Aorta (tissue), 5 donors: ENCODE data around the gene ELFN2. TPM values are rescaled to one million over a fixed set of nuclear protein-coding genes. Genes with fewer than 3 reads are reported as not detected.

Experiments used
- ATAC-seq: fragments of 200-7000 bp; cut with Tn5 transposase; one replicate; pipeline ENCODE4 v1.9.1; 2022; ENCODE audit warnings: moderate library complexity; ENCODE audit not compliant: low FRiP score
- DNase-seq, 2 donors: peaks; one replicate each; pipeline ENCODE4 v3.0.0-alpha.2; 2020
- H3K27ac ChIP-seq, 2 donors: one replicate each; pipeline ENCODE4 v1.5.1; 2013; ENCODE audit warnings: low read length in 2 of 2, mild to moderate bottlenecking in 2 of 2, moderate library complexity in 2 of 2, control low read depth in 1 of 2, inconsistent platforms in 1 of 2, low read depth in 1 of 2
- H3K27me3 ChIP-seq, 2 donors: one replicate each; pipeline ENCODE4 v1.6.1; 2013; ENCODE audit warnings: control low read depth in 1 of 2, low read length in 1 of 2, mild to moderate bottlenecking in 1 of 2, moderate library complexity in 1 of 2; ENCODE audit not compliant: insufficient read depth in 2 of 2, control insufficient read depth in 1 of 2
- H3K36me3 ChIP-seq, 2 donors: one replicate each; pipeline ENCODE4 v1.6.1; 2013; ENCODE audit warnings: control low read depth in 1 of 2, low read length in 1 of 2, mild to moderate bottlenecking in 1 of 2; ENCODE audit not compliant: insufficient read depth in 2 of 2, control insufficient read depth in 1 of 2
- H3K4me1 ChIP-seq, 2 donors: one replicate each; pipeline ENCODE4 v1.6.1; 2013; ENCODE audit warnings: low read length in 2 of 2, control low read depth in 1 of 2, mild to moderate bottlenecking in 1 of 2, moderate library complexity in 1 of 2; ENCODE audit not compliant: insufficient read depth in 2 of 2, control insufficient read depth in 1 of 2
- H3K4me3 ChIP-seq, 2 donors: one replicate each; pipeline ENCODE4 v1.5.1; 2013; ENCODE audit warnings: low read length in 2 of 2, control low read depth in 1 of 2, mild to moderate bottlenecking in 1 of 2
- H3K9me3 ChIP-seq: one replicate; pipeline ENCODE4 v1.6.1; 2013; ENCODE audit warnings: mild to moderate bottlenecking, low read length; ENCODE audit not compliant: control insufficient read depth
- WGBS, 2 donors: extraction: QIAGEN DNeasy Blood & Tissue Kit; methylation state at CpG; one replicate each; pipeline ENCODE4 v1.1.7; 2013; 5-methylcytosine and 5-hydroxymethylcytosine counted together
- intact Hi-C, 2 donors: fragments of 100-400 bp; cut with DNase I; formaldehyde crosslinking; loops; one replicate each; pipeline versions ENCODE4 v1.14.2 to v1.15.0; 2022
- polyA plus RNA-seq, 2 donors: library from polyadenylated mRNA; stranded (reverse); fragments of 200-250 nt; gene quantifications; one replicate each; pipeline ENCODE4 v1.2.3, GENCODE V29; 2013
- total RNA-seq, 2 donors: library from RNA; stranded (reverse); fragmentation: NEBNext Ultra II Directional; extraction: Animal tissue kit (Norgen Biotek cat#: 25700); gene quantifications; one replicate each; pipeline ENCODE4 v1.2.1, GENCODE V29; 2021
- donor health status: healthy with polysubstance abuse.
- donor health status: Bipolar disorder and iron deficiency.
- donor health status: DM: no; HTN: no; CAD: no.
- donor health status: DM: no; HTN: no; CAD: no.
- donor health status: DM: yes; HTN: yes; CAD: no.

The ELFN2 gene
- total and polyA plus RNA-seq, 4 donors: 0.06 to 0.24 TPM; not detected in 2

- intact Hi-C loops: no loop called here
These were observed 16.9 kb downstream of the ELFN2 start for GRCh38 chr22:37410174-37411055.

GRCh38 chr22:37409459-37410050 is 17.7 kb downstream of the ELFN2 start:
- 75 to 77% methylated on average over 13 of the region's 13 CpGs for WGBS, 2 donors
- no peak for DNase-seq
- H3K4me3 ChIP-seq: no peak overlapping the region
- ATAC-seq: no peak
- no peaks in the 10 kb centered on the region for H3K9me3 ChIP-seq
- H3K27ac ChIP-seq: no peak overlapping the region
- H3K4me1 ChIP-seq: no peaks in the 10 kb centered on the region
- no peaks in the 10 kb centered on the region for H3K27me3 ChIP-seq
- H3K36me3 ChIP-seq: no peaks in the 10 kb centered on the region
- intact Hi-C loops: no loop called here

More at GRCh38 chr22:37410174-37411055, 16.9 kb downstream of the ELFN2 start:
- WGBS, 2 donors: 47 to 50% methylated on average over 30 to 32 of the region's 32 CpGs
- Histone ChIP-seq H3K4me1 (no peaks in the 10 kb centered on the region), H3K36me3 (no peaks in the 10 kb centered on the region), H3K9me3 (no peaks in the 10 kb centered on the region), H3K4me3 (no peak overlapping the region), H3K27me3 (no peaks in the 10 kb centered on the region), H3K27ac (no peak overlapping the region)
- DNase-seq (no peak), ATAC-seq (no peak)

DNA sequence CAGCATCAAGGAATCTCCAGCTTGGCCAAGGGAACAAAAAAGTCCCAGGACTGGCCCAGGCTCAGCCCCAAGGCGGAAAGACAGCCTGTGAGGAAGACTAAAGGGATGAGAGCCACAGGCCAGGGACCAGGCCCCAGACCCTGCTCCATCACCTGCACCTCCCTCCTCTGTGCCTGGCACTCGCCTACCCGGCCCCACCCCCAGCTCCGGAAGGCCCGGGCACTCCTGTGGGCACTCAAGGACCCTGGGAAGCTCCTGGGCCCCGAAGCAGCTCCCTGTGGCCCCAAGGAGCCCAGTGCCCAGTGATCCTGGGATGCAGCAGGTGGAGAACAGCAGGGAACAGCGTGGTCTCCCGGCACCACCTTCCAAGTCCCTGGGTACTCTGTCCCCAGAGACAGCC is 18.2 kb downstream of the ELFN2 start:
- Histone ChIP-seq H3K36me3 (no peaks in the 10 kb centered on the region), H3K9me3 (no peaks in the 10 kb centered on the region), H3K27me3 (no peaks in the 10 kb centered on the region), H3K4me3 (no peak overlapping the region), H3K4me1 (no peaks in the 10 kb centered on the region), H3K27ac (no peak overlapping the region)
- ATAC-seq (no peak), DNase-seq (no peak)
- intact Hi-C loops: no loop called here
- 73 to 83% methylated on average over 6 to 8 of the region's 8 CpGs for WGBS, 2 donors

GRCh38 chr22:37407856-37408255 is 19.4 kb downstream of the ELFN2 start:
- intact Hi-C loops: no loop called here
- H3K36me3 ChIP-seq: no peaks in the 10 kb centered on the region
- H3K4me3 ChIP-seq: no peak overlapping the region
- H3K27me3 ChIP-seq: no peaks in the 10 kb centered on the region
- no peak for ATAC-seq
- no peaks in the 10 kb centered on the region for H3K4me1 ChIP-seq
- no peak overlapping the region for H3K27ac ChIP-seq
- no peak for DNase-seq
- 65 to 69% methylated on average over 8 of the region's 8 CpGs for WGBS, 2 donors
- H3K9me3 ChIP-seq: no peaks in the 10 kb centered on the region

- intact Hi-C loops: no loop called here
- no peaks in the 10 kb centered on the region for H3K36me3 ChIP-seq
- ATAC-seq (no peak), DNase-seq (no peak)
- WGBS, 2 donors: 73% methylated on average over 17 of the region's 17 CpGs
- H3K4me3 ChIP-seq: no peak overlapping the region
- H3K4me1 ChIP-seq: no peaks in the 10 kb centered on the region
- H3K27me3 ChIP-seq: no peaks in the 10 kb centered on the region
- H3K27ac ChIP-seq: no peak overlapping the region
- H3K9me3 ChIP-seq: no peaks in the 10 kb centered on the region
These were observed 20.6 kb downstream of the ELFN2 start for GRCh38 chr22:37406441-37407235.

DNA sequence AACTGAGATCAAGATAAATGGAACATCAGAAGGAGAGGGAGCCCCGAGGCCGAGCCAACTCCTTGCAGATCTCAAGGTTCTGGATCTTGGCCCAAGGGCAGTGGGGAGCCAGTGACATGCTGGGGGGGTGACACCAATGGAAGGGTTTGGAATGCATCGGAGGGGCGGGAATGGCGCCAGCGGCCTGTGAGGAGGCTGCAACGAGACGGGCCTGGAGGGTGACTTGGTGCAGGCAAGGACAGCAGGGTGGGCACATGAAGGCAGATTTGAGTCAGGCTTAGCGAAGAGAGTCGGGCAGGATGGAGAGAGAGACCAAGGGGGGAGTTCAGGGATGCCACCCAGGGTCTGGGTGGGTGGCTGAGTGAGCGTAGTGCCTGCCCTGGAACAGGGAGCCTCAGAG is 23.2 kb downstream of the ELFN2 start:
- Histone ChIP-seq H3K4me1 (no peaks in the 10 kb centered on the region), H3K27ac (no peak overlapping the region), H3K4me3 (no peak overlapping the region), H3K27me3 (no peaks in the 10 kb centered on the region), H3K9me3 (no peaks in the 10 kb centered on the region), H3K36me3 (no peaks in the 10 kb centered on the region)
- 72 to 76% methylated on average over 11 of the region's 11 CpGs for WGBS, 2 donors
- DNase-seq: no peak
- no peak for ATAC-seq
- intact Hi-C loops: no loop called here

DNA sequence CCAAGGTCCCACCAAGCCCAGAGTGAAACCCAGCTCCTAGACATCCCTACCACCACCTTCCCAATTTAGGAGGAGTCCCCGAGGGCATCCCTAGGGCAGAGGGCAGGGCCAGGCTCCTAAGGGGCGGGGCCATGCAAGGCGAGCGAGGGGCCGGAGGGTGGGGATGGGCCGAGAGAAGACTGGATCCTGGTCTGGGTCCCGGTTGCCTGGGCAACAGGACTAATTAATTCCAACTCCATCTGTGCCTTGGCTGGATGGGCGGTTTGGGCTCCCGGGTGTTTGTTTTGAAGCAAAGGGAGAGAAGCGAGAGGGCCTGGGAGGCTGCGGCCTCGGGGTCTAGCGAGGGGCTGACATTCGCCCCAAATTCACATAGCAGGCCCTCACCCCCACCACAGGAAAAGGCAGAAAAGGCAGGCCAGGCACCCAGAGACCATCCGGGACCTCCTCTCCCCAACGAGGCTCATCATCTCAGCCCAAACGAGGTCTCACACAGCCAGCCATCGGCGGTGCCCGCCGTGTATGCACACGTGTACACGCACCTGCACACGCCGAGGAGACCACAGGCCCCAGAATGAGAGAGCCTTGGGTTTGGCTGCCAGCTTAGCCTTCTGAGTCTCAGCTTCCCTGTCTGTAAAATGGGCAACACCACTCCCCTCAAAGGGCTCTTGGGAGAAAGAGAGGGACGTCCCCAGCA is 23.9 kb downstream of the ELFN2 start:
- Histone ChIP-seq H3K9me3 (no peaks in the 10 kb centered on the region), H3K27me3 (no peaks in the 10 kb centered on the region), H3K36me3 (no peaks in the 10 kb centered on the region), H3K27ac (no peak overlapping the region), H3K4me3 (no peak overlapping the region), H3K4me1 (no peaks in the 10 kb centered on the region)
- no peak for ATAC-seq
- no peak for DNase-seq
- WGBS, 2 donors: 36 to 39% methylated on average over 26 of the region's 26 CpGs
- intact Hi-C loops: no loop called here

- H3K9me3 ChIP-seq: no peaks in the 10 kb centered on the region
- no peak for DNase-seq
- no peaks in the 10 kb centered on the region for H3K27me3 ChIP-seq
- 48 to 50% methylated on average over 10 of the region's 10 CpGs for WGBS, 2 donors
- H3K27ac ChIP-seq: no peak overlapping the region
- H3K4me1 ChIP-seq: no peaks in the 10 kb centered on the region
- ATAC-seq: no peak
- no peak overlapping the region for H3K4me3 ChIP-seq
- no peaks in the 10 kb centered on the region for H3K36me3 ChIP-seq
- intact Hi-C loops: no loop called here
These were observed 25.1 kb downstream of the ELFN2 start for GRCh38 chr22:37402184-37402506.
